ENCODE results near the gene OR2AK2. TPM values are rescaled to one million over a fixed set of nuclear protein-coding genes. Genes with fewer than 3 reads are reported as not detected.

The OR2AK2 gene, protein sequence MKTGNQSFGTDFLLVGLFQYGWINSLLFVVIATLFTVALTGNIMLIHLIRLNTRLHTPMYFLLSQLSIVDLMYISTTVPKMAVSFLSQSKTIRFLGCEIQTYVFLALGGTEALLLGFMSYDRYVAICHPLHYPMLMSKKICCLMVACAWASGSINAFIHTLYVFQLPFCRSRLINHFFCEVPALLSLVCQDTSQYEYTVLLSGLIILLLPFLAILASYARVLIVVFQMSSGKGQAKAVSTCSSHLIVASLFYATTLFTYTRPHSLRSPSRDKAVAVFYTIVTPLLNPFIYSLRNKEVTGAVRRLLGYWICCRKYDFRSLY
- polyA plus RNA-seq (not detected in 2 replicates), polyA minus RNA-seq (0.73 TPM in 1 of 2 replicates, not detected in the other)

DNA sequence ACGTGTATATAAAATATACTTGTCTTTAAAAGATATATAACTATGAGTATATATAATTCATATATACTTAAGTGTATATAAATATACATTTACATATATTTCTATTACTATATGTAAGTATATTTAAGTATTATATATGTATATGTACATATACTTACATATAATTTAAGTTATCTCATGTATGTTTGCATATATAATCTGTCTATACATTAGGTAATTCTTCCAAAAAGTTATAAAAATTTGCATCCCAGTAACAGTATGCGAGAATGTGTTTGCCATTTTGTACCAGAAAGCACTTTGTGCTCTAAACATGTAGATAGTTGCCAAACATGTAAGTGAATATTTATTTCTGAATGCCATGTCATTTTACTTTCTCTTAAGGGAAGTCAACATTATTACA, at the start of gene OR2AK2:
OR2AK2 (plus strand) TSS at position 301 of the 400 bp plus-strand sequence. CDS start 144 bp downstream, outside the sequence.
- Histone ChIP-seq H3F3A (ENCODE audit: insufficient read depth, low read length, poor library complexity, severe bottlenecking) (no peaks in the 10 kb centered on the region), H3K9me2 (ENCODE audit: insufficient read depth, low read length) (no peaks in the 10 kb centered on the region), H3K4me3 (ENCODE audit: low read length) (no peak within 1 kb of the TSS), H3K27me3 (ENCODE audit: insufficient read depth, low read depth, low read length) (no peaks in the 10 kb centered on the region), H3K79me2 (replicated peaks; ENCODE audit: insufficient read depth, low read length) (no peaks in the 10 kb centered on the region), H3K27ac (ENCODE audit: low read length) (no peak within 1 kb of the TSS), H3K9me3 (ENCODE audit: low read length) (no peaks in the 10 kb centered on the region), H2AFZ (ENCODE audit: low read depth, low read length) (no peak within 1 kb of the TSS), H4K20me1 (ENCODE audit: insufficient read depth) (no peaks in the 10 kb centered on the region), H3K36me3 (ENCODE audit: insufficient read depth, low read length) (no peaks in the 10 kb centered on the region), H3K9ac (ENCODE audit: low read length) (no peak within 1 kb of the TSS), H3K4me2 (ENCODE audit: low read length) (no peak within 1 kb of the TSS)
- TF ChIP-seq POLR2AphosphoS5 (IDR thresholded peaks at IDR 0.05): no peak

DNA sequence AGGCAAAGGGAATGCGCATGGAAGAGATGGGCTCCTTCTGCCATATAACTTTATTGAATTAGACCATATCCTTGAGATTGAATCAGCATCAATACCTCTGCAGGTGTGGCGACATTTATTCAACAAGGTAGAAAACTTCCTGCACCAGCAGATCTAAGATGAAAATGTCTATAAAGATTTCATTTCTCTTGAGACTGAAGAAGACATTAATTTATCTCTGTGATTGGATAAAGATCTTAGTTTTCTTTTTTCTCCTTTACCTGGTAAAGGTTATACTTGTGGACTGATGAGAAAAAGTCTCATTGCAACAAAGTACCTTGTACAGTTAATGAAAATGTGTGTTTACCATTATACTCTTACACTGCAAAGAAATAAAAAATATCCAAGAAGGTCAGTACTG, 45.1 kb upstream of the OR2AK2 start, which contains the start of gene OR2T8:
OR2T8 (plus strand) TSS at position 301 of the 400 bp plus-strand sequence. CDS start 766 bp downstream, outside the sequence.
- no peak within 1 kb of the TSS for H3K4me2 ChIP-seq (ENCODE audit: low read length)
- H3K36me3 ChIP-seq (ENCODE audit: insufficient read depth, low read length): no peaks in the 10 kb centered on the region
- no peaks in the 10 kb centered on the region for H3K27me3 ChIP-seq (ENCODE audit: insufficient read depth, low read depth, low read length)
- H3K9me2 ChIP-seq (ENCODE audit: insufficient read depth, low read length): no peaks in the 10 kb centered on the region
- no peak within 1 kb of the TSS for H3K9ac ChIP-seq (ENCODE audit: low read length)
- H3K27ac ChIP-seq (ENCODE audit: low read length): no peak within 1 kb of the TSS
- H3K9me3 ChIP-seq (ENCODE audit: low read length): no peaks in the 10 kb centered on the region
- H2AFZ ChIP-seq (ENCODE audit: low read depth, low read length): no peak within 1 kb of the TSS
- H3F3A ChIP-seq (ENCODE audit: insufficient read depth, low read length, poor library complexity, severe bottlenecking): no peaks in the 10 kb centered on the region
- TF ChIP-seq, protein P1, sequence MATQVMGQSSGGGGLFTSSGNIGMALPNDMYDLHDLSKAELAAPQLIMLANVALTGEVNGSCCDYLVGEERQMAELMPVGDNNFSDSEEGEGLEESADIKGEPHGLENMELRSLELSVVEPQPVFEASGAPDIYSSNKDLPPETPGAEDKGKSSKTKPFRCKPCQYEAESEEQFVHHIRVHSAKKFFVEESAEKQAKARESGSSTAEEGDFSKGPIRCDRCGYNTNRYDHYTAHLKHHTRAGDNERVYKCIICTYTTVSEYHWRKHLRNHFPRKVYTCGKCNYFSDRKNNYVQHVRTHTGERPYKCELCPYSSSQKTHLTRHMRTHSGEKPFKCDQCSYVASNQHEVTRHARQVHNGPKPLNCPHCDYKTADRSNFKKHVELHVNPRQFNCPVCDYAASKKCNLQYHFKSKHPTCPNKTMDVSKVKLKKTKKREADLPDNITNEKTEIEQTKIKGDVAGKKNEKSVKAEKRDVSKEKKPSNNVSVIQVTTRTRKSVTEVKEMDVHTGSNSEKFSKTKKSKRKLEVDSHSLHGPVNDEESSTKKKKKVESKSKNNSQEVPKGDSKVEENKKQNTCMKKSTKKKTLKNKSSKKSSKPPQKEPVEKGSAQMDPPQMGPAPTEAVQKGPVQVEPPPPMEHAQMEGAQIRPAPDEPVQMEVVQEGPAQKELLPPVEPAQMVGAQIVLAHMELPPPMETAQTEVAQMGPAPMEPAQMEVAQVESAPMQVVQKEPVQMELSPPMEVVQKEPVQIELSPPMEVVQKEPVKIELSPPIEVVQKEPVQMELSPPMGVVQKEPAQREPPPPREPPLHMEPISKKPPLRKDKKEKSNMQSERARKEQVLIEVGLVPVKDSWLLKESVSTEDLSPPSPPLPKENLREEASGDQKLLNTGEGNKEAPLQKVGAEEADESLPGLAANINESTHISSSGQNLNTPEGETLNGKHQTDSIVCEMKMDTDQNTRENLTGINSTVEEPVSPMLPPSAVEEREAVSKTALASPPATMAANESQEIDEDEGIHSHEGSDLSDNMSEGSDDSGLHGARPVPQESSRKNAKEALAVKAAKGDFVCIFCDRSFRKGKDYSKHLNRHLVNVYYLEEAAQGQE (IDR thresholded peaks at IDR 0.05; ENCODE audit: borderline replicate concordance): no peak
- no peak for TF ChIP-seq POLR2AphosphoS5 (IDR thresholded peaks at IDR 0.05)
- no peak for TF ChIP-seq SMC3 (conservative IDR thresholded peaks at IDR 0.05; ENCODE audit: poor library complexity)
- TF ChIP-seq, protein P2, sequence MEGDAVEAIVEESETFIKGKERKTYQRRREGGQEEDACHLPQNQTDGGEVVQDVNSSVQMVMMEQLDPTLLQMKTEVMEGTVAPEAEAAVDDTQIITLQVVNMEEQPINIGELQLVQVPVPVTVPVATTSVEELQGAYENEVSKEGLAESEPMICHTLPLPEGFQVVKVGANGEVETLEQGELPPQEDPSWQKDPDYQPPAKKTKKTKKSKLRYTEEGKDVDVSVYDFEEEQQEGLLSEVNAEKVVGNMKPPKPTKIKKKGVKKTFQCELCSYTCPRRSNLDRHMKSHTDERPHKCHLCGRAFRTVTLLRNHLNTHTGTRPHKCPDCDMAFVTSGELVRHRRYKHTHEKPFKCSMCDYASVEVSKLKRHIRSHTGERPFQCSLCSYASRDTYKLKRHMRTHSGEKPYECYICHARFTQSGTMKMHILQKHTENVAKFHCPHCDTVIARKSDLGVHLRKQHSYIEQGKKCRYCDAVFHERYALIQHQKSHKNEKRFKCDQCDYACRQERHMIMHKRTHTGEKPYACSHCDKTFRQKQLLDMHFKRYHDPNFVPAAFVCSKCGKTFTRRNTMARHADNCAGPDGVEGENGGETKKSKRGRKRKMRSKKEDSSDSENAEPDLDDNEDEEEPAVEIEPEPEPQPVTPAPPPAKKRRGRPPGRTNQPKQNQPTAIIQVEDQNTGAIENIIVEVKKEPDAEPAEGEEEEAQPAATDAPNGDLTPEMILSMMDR (IDR thresholded peaks at IDR 0.05; ENCODE audit: poor library complexity, severe bottlenecking): no peak
- no peak for TF ChIP-seq TAF1 (IDR thresholded peaks at IDR 0.05; ENCODE audit: low read depth)
- no peak for TF ChIP-seq RAD21 (conservative IDR thresholded peaks at IDR 0.05)
- no peak for TF ChIP-seq MXI1 (conservative IDR thresholded peaks at IDR 0.05; ENCODE audit: poor library complexity, severe bottlenecking)
- TF ChIP-seq EZH2 (IDR thresholded peaks at IDR 0.05; ENCODE audit: borderline replicate concordance, insufficient read depth, low read length, poor library complexity, severe bottlenecking): no peak
- no peak for TF ChIP-seq EP300 (conservative IDR thresholded peaks at IDR 0.05; ENCODE audit: poor library complexity, severe bottlenecking)
- H3K4me3 ChIP-seq (ENCODE audit: low read length): no peak within 1 kb of the TSS
- H3K79me2 ChIP-seq (replicated peaks; ENCODE audit: insufficient read depth, low read length): no peaks in the 10 kb centered on the region
- H4K20me1 ChIP-seq (ENCODE audit: insufficient read depth): no peaks in the 10 kb centered on the region

Data from neural cell (in vitro differentiated cells).